Cardiac fibroblast (primary cell): Measurements from ENCODE around the gene HOXA1.

Source experiments
- DNase-seq, 2 donors: peaks; one replicate each; pipeline versions ENCODE4 v3.0.0 to v3.0.0-alpha.2; 2010; ENCODE audit warnings: low read depth in 2 of 2
- H3K4me3 ChIP-seq, 2 donors: replicated peaks in 1 of 2; 1 replicate in 1 of 2; 2 replicates in 1 of 2; pipeline ENCODE4 v1.5.1; 2011; ENCODE audit warnings: low read depth in 2 of 2, low read length in 2 of 2, mild to moderate bottlenecking in 2 of 2, moderate library complexity in 1 of 2
- TF ChIP-seq, protein P1 (sequence below): IDR thresholded peaks from one replicate; pipeline ENCODE4 v1.5.1; 2011; ENCODE audit warnings: low read depth, mild to moderate bottlenecking, low read length, inconsistent platforms

HOXA1 gene

DNA sequence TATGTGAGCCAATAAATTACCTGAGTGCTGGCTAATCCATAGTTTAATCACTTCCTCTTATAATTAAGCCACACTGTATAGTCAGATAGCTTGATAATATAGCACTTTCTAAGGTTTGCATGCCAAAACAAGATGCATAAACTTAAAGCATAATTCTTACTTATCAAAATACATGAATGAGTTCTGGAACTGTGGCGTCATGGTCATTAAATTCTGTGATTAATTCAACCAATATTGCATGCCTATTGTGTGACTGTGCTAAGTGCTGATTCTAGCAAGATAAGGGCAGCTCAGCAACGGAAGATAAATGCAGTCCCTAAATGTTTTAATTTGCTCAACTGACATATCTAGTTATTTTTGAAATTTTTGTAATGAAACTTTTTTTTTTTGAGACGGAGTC is 29.7 kb downstream of the HOXA1 start:
- TF ChIP-seq, protein P1, sequence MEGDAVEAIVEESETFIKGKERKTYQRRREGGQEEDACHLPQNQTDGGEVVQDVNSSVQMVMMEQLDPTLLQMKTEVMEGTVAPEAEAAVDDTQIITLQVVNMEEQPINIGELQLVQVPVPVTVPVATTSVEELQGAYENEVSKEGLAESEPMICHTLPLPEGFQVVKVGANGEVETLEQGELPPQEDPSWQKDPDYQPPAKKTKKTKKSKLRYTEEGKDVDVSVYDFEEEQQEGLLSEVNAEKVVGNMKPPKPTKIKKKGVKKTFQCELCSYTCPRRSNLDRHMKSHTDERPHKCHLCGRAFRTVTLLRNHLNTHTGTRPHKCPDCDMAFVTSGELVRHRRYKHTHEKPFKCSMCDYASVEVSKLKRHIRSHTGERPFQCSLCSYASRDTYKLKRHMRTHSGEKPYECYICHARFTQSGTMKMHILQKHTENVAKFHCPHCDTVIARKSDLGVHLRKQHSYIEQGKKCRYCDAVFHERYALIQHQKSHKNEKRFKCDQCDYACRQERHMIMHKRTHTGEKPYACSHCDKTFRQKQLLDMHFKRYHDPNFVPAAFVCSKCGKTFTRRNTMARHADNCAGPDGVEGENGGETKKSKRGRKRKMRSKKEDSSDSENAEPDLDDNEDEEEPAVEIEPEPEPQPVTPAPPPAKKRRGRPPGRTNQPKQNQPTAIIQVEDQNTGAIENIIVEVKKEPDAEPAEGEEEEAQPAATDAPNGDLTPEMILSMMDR = no peak
- H3K4me3 ChIP-seq = no peak overlapping the region
- DNase-seq = peak in 1 of 2 donors; percentile 4

DNA sequence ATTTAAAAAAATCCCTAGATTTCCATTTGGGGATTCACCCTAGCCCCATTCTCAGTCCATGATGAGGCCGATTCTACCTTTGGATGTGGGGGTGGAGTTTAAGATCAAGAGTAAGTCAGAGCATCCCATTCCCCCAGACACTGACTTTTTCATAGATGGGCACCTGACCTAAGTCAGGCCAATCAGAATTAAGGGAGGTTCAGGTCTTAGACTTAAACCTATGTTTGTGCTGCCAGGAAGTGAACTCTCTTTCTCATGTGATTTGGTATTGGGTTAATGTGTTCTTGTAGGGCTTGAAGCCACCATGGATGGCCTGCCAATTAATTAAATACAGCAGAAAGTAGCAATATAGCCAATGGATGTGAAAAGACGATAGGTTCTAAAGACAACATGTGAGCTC is 30.1 kb downstream of the HOXA1 start:
- DNase-seq = no peak
- H3K4me3 ChIP-seq = no peak overlapping the region
- TF ChIP-seq, protein P1 = no peak

DNA sequence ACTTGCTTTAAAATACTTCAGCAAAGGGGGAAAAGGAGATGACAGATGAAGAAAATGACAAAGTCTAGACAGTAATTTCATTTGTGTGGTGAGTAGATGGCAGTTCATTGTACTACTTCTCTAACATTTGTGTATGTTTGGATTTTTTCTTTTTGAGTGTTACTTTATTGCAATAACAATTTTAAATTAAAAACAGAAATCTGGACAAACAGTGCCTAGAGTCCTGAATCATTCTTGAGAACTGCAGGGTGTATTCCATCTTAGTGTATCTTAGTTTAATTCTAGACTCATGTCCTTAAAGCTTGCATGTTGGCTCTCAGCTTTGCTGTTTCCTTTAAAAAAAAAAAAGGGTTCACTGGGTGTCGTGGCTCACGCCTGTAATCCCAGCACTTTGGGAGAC is 31.1 kb downstream of the HOXA1 start:
- no peak for DNase-seq
- TF ChIP-seq, protein P1 = no peak
- no peak overlapping the region for H3K4me3 ChIP-seq

DNA sequence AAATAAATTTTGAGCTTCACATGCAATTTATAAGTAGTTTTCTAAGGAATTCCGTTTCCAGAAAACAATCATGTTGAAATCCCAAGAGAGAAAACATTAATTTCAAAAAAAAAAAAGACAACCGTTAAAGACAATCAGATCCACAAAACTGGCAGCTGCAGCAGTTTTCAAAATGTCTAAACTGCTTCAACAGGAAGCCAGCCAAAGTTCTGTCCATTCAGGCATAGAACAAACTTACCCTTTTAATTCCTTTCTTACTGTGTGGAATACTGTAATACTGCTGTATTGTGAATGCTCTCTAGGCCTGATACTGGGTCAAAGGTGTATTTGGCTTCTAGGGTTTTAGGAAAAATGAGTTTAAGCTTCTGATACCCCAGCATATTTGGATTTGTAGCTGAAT is 31.6 kb downstream of the HOXA1 start:
- H3K4me3 ChIP-seq = no peak overlapping the region
- DNase-seq = peak in 1 of 2 donors; percentile 10

DNA sequence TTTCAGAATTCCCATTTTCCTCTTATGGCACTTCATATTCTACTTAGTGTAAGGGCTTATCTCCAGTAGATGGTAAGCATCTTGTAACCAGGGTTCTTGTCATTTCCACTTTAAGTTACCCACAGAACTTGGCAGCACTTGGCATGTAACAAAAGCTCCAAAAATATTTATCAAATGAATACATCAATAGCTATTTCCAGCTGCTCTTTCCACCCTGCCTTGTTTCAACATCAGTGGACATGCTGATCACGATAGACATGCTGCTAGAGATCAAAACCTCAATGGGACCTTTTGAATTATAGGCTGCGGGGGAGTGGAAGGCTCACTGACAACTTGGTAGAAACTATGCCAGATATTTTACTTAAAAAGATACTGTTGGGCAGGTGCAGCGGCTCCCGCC is 32.9 kb downstream of the HOXA1 start:
- no peak overlapping the region for H3K4me3 ChIP-seq
- TF ChIP-seq, protein P1 = no peak
- no peak for DNase-seq

More for the DNA sequence above, 31.6 kb downstream of the HOXA1 start:
- TF ChIP-seq, protein P1 = no peak

DNA sequence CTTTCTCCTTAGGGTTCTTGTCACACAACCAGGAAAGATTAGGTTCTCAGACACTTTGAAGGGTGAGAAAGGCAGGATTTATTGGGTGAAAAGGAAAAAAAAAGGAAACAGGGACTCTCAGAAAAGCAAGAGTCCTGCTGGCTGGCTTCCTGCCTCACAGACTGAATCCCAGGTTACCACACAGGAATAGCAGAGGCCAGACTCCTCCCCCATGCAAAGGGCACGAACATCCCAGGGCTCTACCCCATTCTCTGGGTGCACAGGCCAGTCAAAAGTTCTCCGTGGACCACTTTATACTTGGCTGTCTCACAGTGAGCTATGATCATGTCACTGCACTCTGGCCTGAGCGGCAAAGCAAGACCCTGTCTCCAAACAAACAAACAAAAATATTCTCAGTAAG is 42.6 kb downstream of the HOXA1 start:
- H3K4me3 ChIP-seq = no peak overlapping the region
- TF ChIP-seq, protein P1 = no peak
- no peak for DNase-seq

DNA sequence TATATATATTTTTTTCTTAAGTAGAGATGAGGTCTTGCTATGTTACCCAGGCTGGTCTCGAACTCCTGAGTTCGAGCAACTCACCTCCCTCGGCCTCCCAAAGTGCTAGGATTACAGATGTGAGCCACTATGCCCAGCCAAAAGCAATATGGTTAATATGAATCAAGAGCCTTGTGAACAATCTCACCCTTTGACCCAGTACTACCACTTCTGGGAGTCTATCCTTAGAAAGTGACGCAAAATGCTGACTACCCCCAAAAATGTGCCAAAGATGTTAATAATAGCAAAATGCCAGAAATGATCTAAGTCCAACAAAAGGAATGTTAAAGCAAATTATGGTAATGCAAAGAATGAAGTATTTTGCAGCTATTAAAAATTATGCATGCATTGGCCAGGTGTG is 44.3 kb downstream of the HOXA1 start:
- TF ChIP-seq, protein P1 = no peak
- peak in 1 of 2 donors; percentile 51 for DNase-seq
- no peak overlapping the region for H3K4me3 ChIP-seq
